SK-N-SH (cell line): Measurements from ENCODE around the gene DCLK1. TPM values are rescaled to one million over a fixed set of nuclear protein-coding genes. Genes with fewer than 3 reads are reported as not detected.

Experiments
- CTCF ChIA-PET: fragments of 300-600, 350-600 bp; formaldehyde crosslinking; extraction: SDS; loops from one replicate; lab custom pipeline; 2021; lab: Yijun Ruan, JAX
- POLR2A ChIA-PET: fragments of 350-600 bp; sonication (Branson Sonifier 250); formaldehyde crosslinking; extraction: SDS; loops from one replicate; lab custom pipeline; 2020; ENCODE audit warnings: antibody characterized with exemption, inconsistent platforms; lab: Yijun Ruan, JAX
- DNase-seq: peaks from one replicate; pipeline ENCODE4 v3.0.0; 2012
- H2AFZ ChIP-seq: fragments of 200-600 bp; sonication (generic); 2 replicates; pipeline ENCODE4 v1.8.1; 2016; ENCODE audit warnings: antibody characterized with exemption, mild to moderate bottlenecking, low read depth
- H3F3A ChIP-seq: fragments of 200-600 bp; sonication (generic); replicated peaks from 2 replicates; pipeline ENCODE3; 2016; ENCODE audit warnings: antibody characterized with exemption, mild to moderate bottlenecking; ENCODE audit not compliant: insufficient read depth
- H3K27ac ChIP-seq, 2 experiments: fragments of 200-500 bp in 1 of 2; fragments of 200-600 bp in 1 of 2; sonication (Bioruptor generic) in 1 of 2; sonication (generic), shearing (Covaris generic) in 1 of 2; 2 replicates each; pipeline versions ENCODE4 v1.5.1 to v1.6.1; 2014 to 2016; ENCODE audit warnings: low read depth in 2 of 2, inconsistent platforms in 1 of 2, low read length in 1 of 2, mild to moderate bottlenecking in 1 of 2, mixed read lengths in 1 of 2
- H3K27me3 ChIP-seq: fragments of 200-600 bp; sonication (generic), shearing (Covaris generic); 2 replicates; pipeline ENCODE4 v1.6.1; 2016; ENCODE audit warnings: mixed run types; ENCODE audit not compliant: insufficient read depth
- H3K36me3 ChIP-seq, 2 experiments: fragments of 200-500 bp in 1 of 2; fragments of 200-600 bp in 1 of 2; sonication (Bioruptor generic) in 1 of 2; sonication (generic) in 1 of 2; replicated peaks in 1 of 2; 2 replicates each; pipeline versions ENCODE3 to v1.5.1; 2014 to 2016; ENCODE audit warnings: low read length in 1 of 2, mild to moderate bottlenecking in 1 of 2; ENCODE audit not compliant: insufficient read depth in 2 of 2, control insufficient read depth in 1 of 2
- H3K4me1 ChIP-seq, 2 experiments: fragments of 200-500 bp in 1 of 2; fragments of 200-600 bp in 1 of 2; sonication (Bioruptor generic) in 1 of 2; sonication (generic), shearing (Covaris generic) in 1 of 2; 2 replicates each; pipeline versions ENCODE4 v1.5.1 to v1.6.1; 2014 to 2016; ENCODE audit warnings: low read depth in 1 of 2, low read length in 1 of 2, mixed run types in 1 of 2; ENCODE audit not compliant: insufficient read depth in 2 of 2, control insufficient read depth in 1 of 2
- H3K4me2 ChIP-seq: fragments of 200-600 bp; sonication (generic), shearing (Covaris generic); 2 replicates; pipeline ENCODE4 v1.6.1; 2017; ENCODE audit warnings: mixed run types
- H3K4me3 ChIP-seq, 2 experiments: fragments of 200-500 bp in 1 of 2; fragments of 200-600 bp in 1 of 2; sonication (Bioruptor generic) in 1 of 2; sonication (generic), shearing (Covaris generic) in 1 of 2; 2 replicates each; pipeline versions ENCODE4 v1.5.1 to v1.8.1; 2014 to 2016; ENCODE audit warnings: low read depth in 2 of 2, inconsistent platforms in 1 of 2, low read length in 1 of 2, mild to moderate bottlenecking in 1 of 2, mixed read lengths in 1 of 2, moderate library complexity in 1 of 2
- H3K79me2 ChIP-seq: fragments of 200-600 bp; sonication (generic); 2 replicates; pipeline ENCODE4 v1.8.1; 2017; ENCODE audit warnings: mild to moderate bottlenecking; ENCODE audit not compliant: insufficient read depth
- H3K9ac ChIP-seq: fragments of 200-600 bp; sonication (generic); 2 replicates; pipeline ENCODE4 v1.6.1; 2017; ENCODE audit warnings: mixed run types
- H3K9me2 ChIP-seq: fragments of 200-600 bp; sonication (generic); 2 replicates; pipeline ENCODE4 v1.6.1; 2017; ENCODE audit warnings: mixed run types
- H3K9me3 ChIP-seq: fragments of 200-600 bp; sonication (generic); 2 replicates; pipeline ENCODE4 v1.6.1; 2017; ENCODE audit warnings: mixed run types, mild to moderate bottlenecking, moderate library complexity
- H4K20me1 ChIP-seq: fragments of 200-600 bp; sonication (generic); 2 replicates; pipeline ENCODE4 v1.6.1; 2017; ENCODE audit warnings: mild to moderate bottlenecking, mixed run types; ENCODE audit not compliant: insufficient read depth
- CHD2 ChIP-seq: fragments of 150-350 bp; IDR thresholded peaks from 2 replicates; pipeline ENCODE4 v1.6.1; 2018; ENCODE audit warnings: low read length; ENCODE audit not compliant: partially characterized antibody
- CTCF ChIP-seq: fragments of 200-600 bp; sonication (generic); IDR thresholded peaks from 2 replicates; pipeline ENCODE4 v1.6.1; 2017; ENCODE audit warnings: antibody characterized with exemption, mild to moderate bottlenecking, moderate library complexity
- EP300 ChIP-seq, 2 experiments: IDR thresholded peaks; 2 replicates each; pipeline versions ENCODE4 v1.4.0 to v1.6.1; 2012; ENCODE audit warnings: borderline replicate concordance in 1 of 2, low read depth in 1 of 2, low read length in 1 of 2
- EZH2phosphoT487 ChIP-seq: fragments of 200-600 bp; sonication (generic); IDR thresholded peaks from 2 replicates; pipeline ENCODE4 v1.6.1; 2017; ENCODE audit warnings: low read depth, mixed run types, mild to moderate bottlenecking, antibody characterized with exemption, moderate library complexity, borderline replicate concordance
- FOXJ3 ChIP-seq: sonication (generic); formaldehyde crosslinking; IDR thresholded peaks from 2 replicates; pipeline ENCODE4 v1.5.1; 2020; ENCODE audit warnings: mild to moderate bottlenecking, missing genetic modification reagents
- JUND ChIP-seq: IDR thresholded peaks from 2 replicates; pipeline ENCODE4 v1.4.0; 2012
- NFIC ChIP-seq: IDR thresholded peaks from 2 replicates; pipeline ENCODE4 v1.4.0; 2012; ENCODE audit warnings: borderline replicate concordance
- REST ChIP-seq: IDR thresholded peaks from 2 replicates; pipeline ENCODE4 v1.6.1; 2012; ENCODE audit warnings: mild to moderate bottlenecking, low read depth, low read length, moderate library complexity
- RFX5 ChIP-seq: IDR thresholded peaks from 2 replicates; pipeline ENCODE4 v1.6.1; 2012; ENCODE audit warnings: mild to moderate bottlenecking, improper control_type of control experiment, low read length
- RXRA ChIP-seq: IDR thresholded peaks from 2 replicates; pipeline ENCODE4 v1.4.0; 2012; ENCODE audit warnings: low read depth, mild to moderate bottlenecking, borderline replicate concordance
- TEAD4 ChIP-seq: IDR thresholded peaks from 2 replicates; pipeline ENCODE4 v1.4.0; 2012; ENCODE audit warnings: mild to moderate bottlenecking, borderline replicate concordance; ENCODE audit not compliant: insufficient read depth
- ZBTB33 ChIP-seq: IDR thresholded peaks from 2 replicates; pipeline ENCODE4 v1.4.0; 2012; ENCODE audit warnings: low read depth, borderline replicate concordance
- WGBS: methylation state at CpG from one replicate; pipeline ENCODE4 v1.1.6; 2017; ENCODE audit warnings: low lambda C conversion rate; 5-methylcytosine and 5-hydroxymethylcytosine counted together
- polyA plus RNA-seq, 3 experiments: library from polyadenylated mRNA; depleted of rRNA; stranded (reverse); fragments of >200 nt; gene quantifications; 2 replicates each; pipeline ENCODE4 v1.2.3, GENCODE V29; 2012
- TF ChIP-seq, protein P1 (sequence below): IDR thresholded peaks from 2 replicates; pipeline ENCODE4; 2012

Gene DCLK1
- polyA plus RNA-seq, 1 of the 3 experiments (the other 2 are of a cell fraction) = 1.1 TPM

DNA sequence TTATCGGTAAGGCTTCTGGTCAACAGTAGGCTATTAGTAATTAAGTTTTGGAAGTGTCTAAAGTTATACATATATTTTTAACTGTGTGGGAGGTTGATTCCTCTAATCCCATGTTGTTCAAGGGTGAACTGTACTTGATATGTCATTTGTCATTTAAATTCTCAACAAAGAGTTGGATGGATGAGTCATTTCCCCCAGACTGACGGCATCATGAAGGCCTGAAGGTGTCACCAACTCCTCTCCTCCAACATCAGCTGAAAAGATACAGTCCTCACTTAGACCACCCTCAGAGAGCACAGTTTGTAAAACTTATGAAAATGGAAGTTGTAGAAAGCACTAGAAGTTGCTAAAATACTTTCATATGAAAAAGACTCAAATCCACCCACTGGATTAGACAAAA lies 48.8 kb downstream of the DCLK1 start:
- no peak overlapping the region for H3K27ac ChIP-seq
- ChIA-PET POLR2A (no interaction called here), CTCF (interaction anchor here (1.0 kb wide), 1 partner anchor 32 kb away, joined by 3 read pairs; no protein-coding TSS in a partner anchor)
- no peaks in the 10 kb centered on the region for H3K9me3 ChIP-seq
- H3K36me3 ChIP-seq = no peaks in the 10 kb centered on the region
- DNase-seq = no peak
- no peaks in the 10 kb centered on the region for H4K20me1 ChIP-seq
- H3K4me1 ChIP-seq = peaks cover 0 to 6% of the 10 kb centered on the region in 2 experiments; a peak in 1 of 4 replicates
- H3K9me2 ChIP-seq = no peaks in the 10 kb centered on the region
- 73% methylated on average over 2 of the region's 2 CpGs for WGBS
- no peaks in the 10 kb centered on the region for H3K27me3 ChIP-seq
- H3K4me3 ChIP-seq = no peak overlapping the region
- no peaks in the 10 kb centered on the region for H3F3A ChIP-seq
- no peak overlapping the region for H3K9ac ChIP-seq
- no peak for TF ChIP-seq ZBTB33
- no peak for TF ChIP-seq EZH2phosphoT487
- TF ChIP-seq REST = no peak
- TF ChIP-seq RXRA = no peak
- TF ChIP-seq FOXJ3 (CRISPR knock-in tag) = no peak
- TF ChIP-seq JUND = no peak
- no peak for TF ChIP-seq EP300 (IDR thresholded peaks at IDR 0.05; ENCODE audit: borderline replicate concordance in 1 of 2, low read depth in 1 of 2, low read length in 1 of 2)
- no peak for TF ChIP-seq CTCF
- TF ChIP-seq TEAD4 = no peak
- TF ChIP-seq NFIC = no peak
- TF ChIP-seq RFX5 = no peak
- TF ChIP-seq, protein P1, sequence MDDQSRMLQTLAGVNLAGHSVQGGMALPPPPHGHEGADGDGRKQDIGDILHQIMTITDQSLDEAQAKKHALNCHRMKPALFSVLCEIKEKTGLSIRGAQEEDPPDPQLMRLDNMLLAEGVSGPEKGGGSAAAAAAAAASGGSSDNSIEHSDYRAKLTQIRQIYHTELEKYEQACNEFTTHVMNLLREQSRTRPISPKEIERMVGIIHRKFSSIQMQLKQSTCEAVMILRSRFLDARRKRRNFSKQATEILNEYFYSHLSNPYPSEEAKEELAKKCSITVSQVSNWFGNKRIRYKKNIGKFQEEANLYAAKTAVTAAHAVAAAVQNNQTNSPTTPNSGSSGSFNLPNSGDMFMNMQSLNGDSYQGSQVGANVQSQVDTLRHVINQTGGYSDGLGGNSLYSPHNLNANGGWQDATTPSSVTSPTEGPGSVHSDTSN = no peak
- no peak for TF ChIP-seq CHD2
- no peaks in the 10 kb centered on the region for H3K79me2 ChIP-seq
- no peak overlapping the region for H2AFZ ChIP-seq
- H3K4me2 ChIP-seq = no peak overlapping the region
